Tibial artery (tissue), 4 donors: ENCODE measurements around the gene TNKS1BP1.

ENCODE experiments used
- DNase-seq, 2 donors: peaks; one replicate each; pipeline ENCODE4 v3.0.0-alpha.2; 2019
- H3K27ac ChIP-seq, 2 donors: fragments of 200-600 bp; sonication (generic) in 1 of 2; 1 replicate in 1 of 2; 2 replicates in 1 of 2; pipeline ENCODE4 v1.5.1; 2018 to 2019; ENCODE audit warnings: mild to moderate bottlenecking in 1 of 2
- H3K27me3 ChIP-seq, 2 donors: fragments of 200-600 bp; sonication (generic) in 1 of 2; one replicate each; pipeline versions ENCODE4 v1.5.1 to v1.6.0; 2016 to 2019
- H3K36me3 ChIP-seq, 3 donors: fragments of 200-600 bp; sonication (generic) in 2 of 3; one replicate each; pipeline ENCODE4 v1.5.1; 2016 to 2019; ENCODE audit warnings: mild to moderate bottlenecking in 2 of 3
- H3K4me1 ChIP-seq, 4 donors: fragments of 200-600 bp; sonication (generic) in 2 of 4; 1 replicate in 3 of 4; 2 replicates in 1 of 4; pipeline ENCODE4 v1.5.1; 2016 to 2019
- H3K4me3 ChIP-seq, 2 donors: fragments of 200-600 bp; sonication (generic) in 1 of 2; 1 replicate in 1 of 2; 2 replicates in 1 of 2; pipeline ENCODE4 v1.5.1; 2018 to 2019; ENCODE audit warnings: mild to moderate bottlenecking in 2 of 2
- H3K9me3 ChIP-seq, 3 donors: fragments of 200-600 bp; sonication (generic) in 1 of 3; one replicate each; pipeline ENCODE4 v1.5.1; 2016 to 2019
- CTCF ChIP-seq, 2 experiments: fragments of 200-600 bp in 1 of 2; fragments of 450-650 bp in 1 of 2; IDR thresholded peaks; one replicate each; pipeline ENCODE4 v1.5.1; 2017 to 2019; ENCODE audit warnings: antibody characterized with exemption in 2 of 2, mild to moderate bottlenecking in 1 of 2, moderate library complexity in 1 of 2
- intact Hi-C: fragments of 100-400 bp; cut with DNase I; formaldehyde crosslinking; loops from one replicate; pipeline ENCODE4 v1.15.0; 2023; ENCODE audit warnings: low total_unique reads

Gene TNKS1BP1

GRCh38 chr11:57327721-57328120, 3.0 kb upstream of the TNKS1BP1 start:
- Histone ChIP-seq H3K27me3 (no peaks in the 10 kb centered on the region), H3K27ac (no peak overlapping the region), H3K36me3 (peaks cover 48 to 66% (median 60%) of the 10 kb centered on the region in 3 donors), H3K9me3 (no peaks in the 10 kb centered on the region), H3K4me3 (no peak overlapping the region), H3K4me1 (peaks cover 0 to 25% (median 20%) of the 10 kb centered on the region in 4 donors)
- no peak for TF ChIP-seq CTCF (IDR thresholded peaks at IDR 0.05)
- DNase-seq, result no peak
- intact Hi-C loops, result no loop called here

GRCh38 chr11:57325735-57326048, 940 bp upstream of the TNKS1BP1 start:
- intact Hi-C loops, result no loop called here
- TF ChIP-seq CTCF (IDR thresholded peaks at IDR 0.05), result no peak
- no peaks in the 10 kb centered on the region for H3K27me3 ChIP-seq
- H3K27ac ChIP-seq, result peak overlapping the region; percentile 94 to 98
- peak overlapping the region; percentile 81 to 92 for H3K4me3 ChIP-seq
- peaks cover 4 to 42% (median 33%) of the 10 kb centered on the region in 4 donors for H3K4me1 ChIP-seq
- H3K9me3 ChIP-seq, result no peaks in the 10 kb centered on the region
- peaks cover 35 to 47% (median 44%) of the 10 kb centered on the region in 3 donors for H3K36me3 ChIP-seq
- DNase-seq, result peak; percentile 78 to 85

- Histone ChIP-seq H3K4me1 (peaks cover 4 to 54% (median 46%) of the 10 kb centered on the region in 4 donors), H3K4me3 (peak overlapping the region; percentile 81 to 92), H3K36me3 (peaks cover 37 to 47% (median 44%) of the 10 kb centered on the region in 3 donors), H3K27me3 (no peaks in the 10 kb centered on the region), H3K9me3 (no peaks in the 10 kb centered on the region), H3K27ac (peak overlapping the region; percentile 94 to 98)
- peak in 1 of 2 donors; percentile 81 for DNase-seq
- TF ChIP-seq CTCF (IDR thresholded peaks at IDR 0.05), result no peak
- intact Hi-C loops, result no loop called here
These were observed 432 bp downstream of the TNKS1BP1 start for GRCh38 chr11:57324154-57324885.

GRCh38 chr11:57323855-57324153, 948 bp downstream of the TNKS1BP1 start:
- no peak for TF ChIP-seq CTCF (IDR thresholded peaks at IDR 0.05)
- H3K27ac ChIP-seq, result peak overlapping the region; percentile 94 to 98
- peak overlapping the region; percentile 81 to 92 for H3K4me3 ChIP-seq
- H3K9me3 ChIP-seq, result no peaks in the 10 kb centered on the region
- peaks cover 35 to 47% (median 45%) of the 10 kb centered on the region in 3 donors for H3K36me3 ChIP-seq
- intact Hi-C loops, result no loop called here
- no peaks in the 10 kb centered on the region for H3K27me3 ChIP-seq
- H3K4me1 ChIP-seq, result peaks cover 4 to 59% (median 51%) of the 10 kb centered on the region in 4 donors
- no peak for DNase-seq

GRCh38 chr11:57323167-57323854, 1.4 kb downstream of the TNKS1BP1 start:
- no peaks in the 10 kb centered on the region for H3K27me3 ChIP-seq
- peak overlapping the region; percentile 94 to 98 for H3K27ac ChIP-seq
- intact Hi-C loops, result no loop called here
- peak overlapping the region; percentile 81 to 92 for H3K4me3 ChIP-seq
- no peak for DNase-seq
- H3K36me3 ChIP-seq, result peaks cover 39 to 47% (median 45%) of the 10 kb centered on the region in 3 donors
- peaks cover 4 to 64% (median 56%) of the 10 kb centered on the region in 4 donors for H3K4me1 ChIP-seq
- no peaks in the 10 kb centered on the region for H3K9me3 ChIP-seq
- TF ChIP-seq CTCF (IDR thresholded peaks at IDR 0.05), result no peak
